ENCODE results near the gene SIGLEC1.

- TF ChIP-seq CTCF (conservative IDR thresholded peaks at IDR 0.05; ENCODE audit: low read depth in 2 of 2) = no peak
- TF ChIP-seq EZH2 (IDR thresholded peaks at IDR 0.05; ENCODE audit: low read depth, unreplicated experiment) = no peak
- no peak for TF ChIP-seq EZH2phosphoT487 (IDR thresholded peaks at IDR 0.05; ENCODE audit: unreplicated experiment)
- no peak for TF ChIP-seq POLR2AphosphoS5 (IDR thresholded peaks at IDR 0.05; ENCODE audit: low read depth)
- no peak for TF ChIP-seq ETS1 (IDR thresholded peaks at IDR 0.05)
- no peak for TF ChIP-seq REST (IDR thresholded peaks at IDR 0.05; ENCODE audit: unreplicated experiment)
- no peak for TF ChIP-seq CREB1 (CRISPR knock-in tag; IDR thresholded peaks at IDR 0.05; ENCODE audit: low read depth)
- no peak for TF ChIP-seq JUNB (IDR thresholded peaks at IDR 0.05; ENCODE audit: unreplicated experiment)
- TF ChIP-seq ZNF331 (CRISPR knock-in tag; IDR thresholded peaks at IDR 0.05; ENCODE audit: low read depth) = no peak
- no peak for TF ChIP-seq STAT1 (IDR thresholded peaks at IDR 0.05; ENCODE audit: unreplicated experiment)
- no peak for TF ChIP-seq ZNF462 (CRISPR knock-in tag; IDR thresholded peaks at IDR 0.05)
Measured at GRCh38 chr20:3691306-3691705, 21.1 kb downstream of the SIGLEC1 start.
